Chondrocyte (in vitro differentiated cells): Measurements from ENCODE around the gene TUT7. TPM values are rescaled to one million over a fixed set of nuclear protein-coding genes. Genes with fewer than 3 reads are reported as not detected.
A peak's percentile ranks its signal among the peaks of the same experiment; 100 is the strongest.

ENCODE experiments used
- DNase-seq: peaks from one replicate; pipeline ENCODE4 v3.0.0; 2021; ENCODE audit warnings: mixed read lengths, low spot score
- H3K27ac Mint-ChIP-seq: one replicate; pipeline ENCODE4 v1.8.0; 2021; ENCODE audit warnings: mild to moderate bottlenecking, moderate library complexity, mixed read lengths; ENCODE audit not compliant: unreplicated experiment
- H3K27me3 Mint-ChIP-seq: 2 replicates; pipeline ENCODE4 v1.8.0; 2021; ENCODE audit warnings: low read depth, mixed read lengths
- H3K36me3 Mint-ChIP-seq: 2 replicates; pipeline ENCODE4 v1.8.0; 2021; ENCODE audit warnings: low read depth, mixed read lengths
- H3K4me1 Mint-ChIP-seq: 2 replicates; pipeline ENCODE4 v1.8.0; 2021; ENCODE audit warnings: low read depth, mild to moderate bottlenecking, mixed read lengths
- H3K4me3 Mint-ChIP-seq: one replicate; pipeline ENCODE4 v1.8.0; 2021; ENCODE audit warnings: mild to moderate bottlenecking, moderate library complexity, mixed read lengths; ENCODE audit not compliant: unreplicated experiment
- H3K9me3 Mint-ChIP-seq: 2 replicates; pipeline ENCODE4 v1.8.0; 2021; ENCODE audit warnings: low read depth, mixed read lengths
- CTCF ChIP-seq: fragments of 200-600 bp; sonication (generic); IDR thresholded peaks from 2 replicates; pipeline ENCODE4 v1.5.0; 2021; ENCODE audit warnings: antibody characterized with exemption, mild to moderate bottlenecking, moderate library complexity
- total RNA-seq: library from RNA; stranded (reverse); gene quantifications from 3 replicates; pipeline ENCODE4 v1.2.1, GENCODE V29; 2021

TUT7 gene
- total RNA-seq, 1 donor from 2014 or later, result 22.3 TPM

DNA sequence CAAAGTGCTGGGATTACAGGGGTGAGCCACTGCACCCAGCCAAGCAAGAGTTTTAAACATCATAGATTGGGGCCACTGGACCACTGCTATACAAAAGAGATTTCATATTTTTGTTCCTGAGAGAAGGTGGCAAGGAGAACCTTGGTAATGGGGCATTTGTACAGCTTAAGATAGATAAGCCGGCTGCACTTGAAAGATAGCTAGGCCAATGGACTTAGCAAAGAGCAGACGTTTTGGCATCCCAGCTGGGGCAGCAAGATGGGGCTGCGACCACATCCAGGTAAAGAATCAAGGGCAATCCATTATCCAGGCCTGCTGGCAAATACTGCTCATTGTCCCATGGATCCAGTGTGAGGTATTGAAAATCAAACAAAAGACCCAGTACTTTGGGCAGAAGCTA lies 67.9 kb downstream of the TUT7 start:
- Mint-ChIP-seq H3K9me3 (no peaks in the 10 kb centered on the region), H3K36me3 (peaks cover 5% of the 10 kb centered on the region), H3K4me1 (peaks cover 12% of the 10 kb centered on the region), H3K27me3 (no peaks in the 10 kb centered on the region), H3K4me3 (no peak overlapping the region), H3K27ac (no peak overlapping the region)
- DNase-seq, result no peak
- TF ChIP-seq CTCF, result no peak

- peaks cover 5% of the 10 kb centered on the region for H3K36me3 Mint-ChIP-seq
- H3K27ac Mint-ChIP-seq, result no peak overlapping the region
- no peak for TF ChIP-seq CTCF
- H3K4me3 Mint-ChIP-seq, result no peak overlapping the region
- H3K27me3 Mint-ChIP-seq, result no peaks in the 10 kb centered on the region
- H3K9me3 Mint-ChIP-seq, result no peaks in the 10 kb centered on the region
- no peak for DNase-seq
- peaks cover 19% of the 10 kb centered on the region for H3K4me1 Mint-ChIP-seq
Measured at GRCh38 chr9:86285261-86285660, 68.9 kb downstream of the TUT7 start.

GRCh38 chr9:86282979-86283535 lies 71.2 kb downstream of the TUT7 start:
- TF ChIP-seq CTCF, result no peak
- Mint-ChIP-seq H3K4me3 (peak overlapping the region; percentile 83), H3K9me3 (no peaks in the 10 kb centered on the region), H3K36me3 (peaks cover 5% of the 10 kb centered on the region), H3K4me1 (peaks cover 32% of the 10 kb centered on the region), H3K27me3 (no peaks in the 10 kb centered on the region), H3K27ac (peak overlapping the region; percentile 97)
- no peak for DNase-seq

DNA sequence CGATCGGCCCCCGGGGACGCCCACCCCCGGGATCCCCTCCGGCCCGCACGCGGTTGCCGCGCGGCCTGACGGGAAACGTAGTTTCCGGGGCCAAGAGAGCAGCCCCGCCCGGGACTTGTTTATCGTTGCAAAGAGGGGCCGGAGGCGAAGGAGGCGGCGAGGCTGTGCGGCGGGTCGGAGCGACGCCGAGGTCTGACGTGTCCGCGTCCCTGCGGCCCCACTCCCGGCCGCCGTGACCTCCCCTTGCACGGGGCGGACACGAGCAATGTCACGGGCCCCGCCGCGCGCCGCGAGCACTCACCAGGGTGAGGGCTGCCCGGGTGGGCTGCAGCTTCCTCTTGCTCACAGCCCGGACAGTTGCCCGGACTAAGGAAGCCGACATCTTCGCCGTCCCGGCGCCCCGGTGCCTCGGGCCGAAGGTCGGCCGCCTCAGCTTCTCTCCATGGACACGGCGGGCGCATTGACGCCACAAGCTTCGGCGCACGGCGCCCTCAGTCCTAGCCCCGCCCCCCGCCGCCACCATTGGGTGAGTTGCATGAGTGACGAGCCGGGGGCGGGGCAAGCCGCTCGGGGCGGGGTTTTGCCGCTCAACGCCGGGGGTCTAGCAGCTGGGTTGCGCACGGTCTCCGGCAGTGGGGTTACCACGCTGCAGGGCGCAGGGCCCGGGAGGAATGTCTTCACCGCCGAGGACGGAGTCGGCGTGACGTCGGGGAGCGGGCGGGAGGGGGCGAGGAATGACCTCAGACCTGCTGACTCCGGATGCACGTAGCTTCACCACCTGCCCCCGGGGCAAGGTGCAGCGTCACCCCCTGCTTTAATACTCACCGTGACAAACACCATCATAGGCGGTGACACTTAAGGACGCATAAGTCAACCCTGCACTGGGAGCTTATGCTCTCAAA lies 71.9 kb downstream of the TUT7 start, which contains the start of gene ISCA1:
ISCA1 (minus strand) TSS at position 462 of the 902 bp plus-strand sequence; CDS start at position 382, 80 bp downstream.
- no peaks in the 10 kb centered on the region for H3K27me3 Mint-ChIP-seq
- H3K4me3 Mint-ChIP-seq, result peak within 1 kb of the TSS; percentile 83
- DNase-seq, result peak; percentile 96
- H3K27ac Mint-ChIP-seq, result peak within 1 kb of the TSS; percentile 97
- H3K9me3 Mint-ChIP-seq, result no peaks in the 10 kb centered on the region
- peaks cover 32% of the 10 kb centered on the region for H3K4me1 Mint-ChIP-seq
- H3K36me3 Mint-ChIP-seq, result peaks cover 2% of the 10 kb centered on the region
- TF ChIP-seq CTCF, result no peak

DNA sequence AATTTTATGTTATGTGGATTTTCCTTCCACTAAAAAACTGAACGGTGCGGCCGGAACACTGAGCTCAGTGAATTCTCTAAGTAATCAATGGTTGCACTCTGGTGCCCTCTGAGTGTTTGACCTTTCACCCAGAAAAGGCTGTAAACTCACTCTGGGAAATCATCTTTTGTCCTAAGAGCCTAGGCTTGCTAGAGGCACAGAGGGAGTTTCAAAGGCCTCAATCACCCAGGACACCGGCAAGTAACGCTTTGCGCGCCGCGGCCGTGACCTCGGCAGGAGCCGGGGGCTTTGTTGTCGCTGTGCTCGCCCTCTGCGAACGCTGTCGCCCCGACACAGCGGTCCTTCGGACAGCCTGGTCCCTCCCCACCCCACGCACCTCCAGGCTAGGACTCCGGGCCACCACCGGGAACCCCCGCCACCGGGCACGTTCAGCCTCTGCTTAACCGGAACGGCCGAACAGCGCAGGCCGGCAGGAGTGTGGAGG lies 72.6 kb downstream of the TUT7 start:
- Mint-ChIP-seq H3K27ac (peak overlapping the region; percentile 97), H3K27me3 (no peaks in the 10 kb centered on the region), H3K9me3 (no peaks in the 10 kb centered on the region), H3K36me3 (peaks cover 2% of the 10 kb centered on the region), H3K4me1 (peaks cover 39% of the 10 kb centered on the region), H3K4me3 (peak overlapping the region; percentile 83)
- TF ChIP-seq CTCF, result no peak
- DNase-seq, result peak; percentile 92
